Measurements from ENCODE around the gene ZBTB9.

Gene ZBTB9

GRCh38 chr6:33424855-33425667, 29.3 kb upstream of the ZBTB9 start:
- Histone ChIP-seq H4K20me1 (ENCODE audit: insufficient read depth) (no peaks in the 10 kb centered on the region), H3K79me2 (ENCODE audit: insufficient read depth, low read depth) (no peaks in the 10 kb centered on the region), H3K4me3 (IDR thresholded peaks at IDR 0.05; ENCODE audit: insufficient read depth, low read depth, low read length) (no peak overlapping the region), H2AFZ (ENCODE audit: low read depth) (peak overlapping the region; percentile 58), H3K4me2 (peak overlapping the region; percentile 99), H3K9ac (peak overlapping the region; percentile 55; the same call in 1 of the 2 replicates), H3K27me3 (ENCODE audit: insufficient read depth, low read depth) (no peaks in the 10 kb centered on the region), H3K27ac (peak overlapping the region; percentile 43), H3K4me1 (ENCODE audit: low read depth, poor library complexity, severe bottlenecking) (peaks cover 32% of the 10 kb centered on the region), H3K36me3 (ENCODE audit: insufficient read depth) (no peaks in the 10 kb centered on the region)
- TF ChIP-seq CTCF (conservative IDR thresholded peaks at IDR 0.05; ENCODE audit: low read depth, low read length), result no peak

- Histone ChIP-seq H3K4me3 (IDR thresholded peaks at IDR 0.05; ENCODE audit: insufficient read depth, low read depth, low read length) (no peak overlapping the region), H3K4me2 (peak overlapping the region; percentile 99), H3K27me3 (ENCODE audit: insufficient read depth, low read depth) (no peaks in the 10 kb centered on the region), H3K9ac (peak overlapping the region; percentile 55; the same call in 1 of the 2 replicates), H3K36me3 (ENCODE audit: insufficient read depth) (no peaks in the 10 kb centered on the region), H3K27ac (peak overlapping the region; percentile 43), H4K20me1 (ENCODE audit: insufficient read depth) (no peaks in the 10 kb centered on the region), H2AFZ (ENCODE audit: low read depth) (peak overlapping the region; percentile 58; the same call in 1 of the 2 replicates), H3K79me2 (ENCODE audit: insufficient read depth, low read depth) (no peaks in the 10 kb centered on the region), H3K4me1 (ENCODE audit: low read depth, poor library complexity, severe bottlenecking) (peaks cover 40% of the 10 kb centered on the region)
- TF ChIP-seq CTCF (conservative IDR thresholded peaks at IDR 0.05; ENCODE audit: low read depth, low read length), result 0 out of 2 replicates have a peak, but pooled peaks have one; percentile 30
Observed at GRCh38 chr6:33425668-33426577, 28.5 kb upstream of the ZBTB9 start.

GRCh38 chr6:33426590-33427511, 27.5 kb upstream of the ZBTB9 start:
- Histone ChIP-seq H3K4me1 (ENCODE audit: low read depth, poor library complexity, severe bottlenecking) (peaks cover 45% of the 10 kb centered on the region), H2AFZ (ENCODE audit: low read depth) (peak overlapping the region; percentile 58; the same call in 1 of the 2 replicates), H3K27ac (no peak overlapping the region)

More at GRCh38 chr6:33426590-33427511, 27.5 kb upstream of the ZBTB9 start:
- no peaks in the 10 kb centered on the region for H3K27me3 ChIP-seq (ENCODE audit: insufficient read depth, low read depth)
- no peak overlapping the region; the same call in 1 of the 2 replicates for H3K9ac ChIP-seq
- H4K20me1 ChIP-seq (ENCODE audit: insufficient read depth), result no peaks in the 10 kb centered on the region
- 0 out of 2 replicates have a peak, but pooled peaks have one; percentile 11 for TF ChIP-seq CTCF (conservative IDR thresholded peaks at IDR 0.05; ENCODE audit: low read depth, low read length)
- H3K4me2 ChIP-seq, result peak overlapping the region; percentile 76
- H3K36me3 ChIP-seq (ENCODE audit: insufficient read depth), result no peaks in the 10 kb centered on the region
- H3K79me2 ChIP-seq (ENCODE audit: insufficient read depth, low read depth), result no peaks in the 10 kb centered on the region
- no peak overlapping the region for H3K4me3 ChIP-seq (IDR thresholded peaks at IDR 0.05; ENCODE audit: insufficient read depth, low read depth, low read length)

All from KMS-11 (cell line).